MCF 10A (cell line): ENCODE data around the gene ANKRD23. TPM values are rescaled to one million over a fixed set of nuclear protein-coding genes. Genes with fewer than 3 reads are reported as not detected.

Source experiments
- BruUV-seq: library from RNA; stranded (reverse); fragments of 400-500 nt; replicated peaks from 2 replicates; lab custom pipeline; 2021; lab: Mats Ljungman, UMichigan
- CTCF ChIA-PET: fragments of 300-600 bp; sonication (Branson Sonifier 250); formaldehyde crosslinking; extraction: SDS; loops from one replicate; lab custom pipeline; 2021; ENCODE audit warnings: antibody characterized with exemption, inconsistent platforms; lab: Yijun Ruan, JAX
- POLR2A ChIA-PET: fragments of 300-600, 350-650 bp; sonication (Branson Sonifier 250); formaldehyde crosslinking; extraction: SDS; loops from one replicate; lab custom pipeline; 2020; ENCODE audit warnings: antibody characterized with exemption, inconsistent platforms; lab: Yijun Ruan, JAX
- DNase-seq: peaks from one replicate; pipeline ENCODE4 v3.0.0-alpha.2; 2018; ENCODE audit not compliant: unreplicated experiment
- H3K27ac Mint-ChIP-seq: one replicate; pipeline ENCODE4 v1.8.0; 2022; ENCODE audit warnings: mild to moderate bottlenecking, low read depth, mixed read lengths; ENCODE audit not compliant: unreplicated experiment
- H3K27me3 Mint-ChIP-seq: one replicate; pipeline ENCODE4 v1.8.0; 2022; ENCODE audit warnings: mixed read lengths; ENCODE audit not compliant: insufficient read depth, unreplicated experiment
- H3K36me3 Mint-ChIP-seq: one replicate; pipeline ENCODE4 v1.8.0; 2022; ENCODE audit warnings: mild to moderate bottlenecking, moderate library complexity, mixed read lengths; ENCODE audit not compliant: insufficient read depth, unreplicated experiment
- H3K4me1 Mint-ChIP-seq: one replicate; pipeline ENCODE4 v1.8.0; 2022; ENCODE audit warnings: mixed read lengths; ENCODE audit not compliant: insufficient read depth, unreplicated experiment
- H3K4me3 Mint-ChIP-seq: one replicate; pipeline ENCODE4 v1.8.0; 2022; ENCODE audit warnings: mild to moderate bottlenecking, moderate library complexity, mixed read lengths; ENCODE audit not compliant: unreplicated experiment
- H3K9me3 Mint-ChIP-seq: one replicate; pipeline ENCODE4 v1.8.0; 2022; ENCODE audit warnings: mixed read lengths; ENCODE audit not compliant: unreplicated experiment
- CTCF ChIP-seq: fragments of 200-600 bp; IDR thresholded peaks from one replicate; pipeline ENCODE4 v1.8.0; 2022; ENCODE audit warnings: antibody characterized with exemption, mild to moderate bottlenecking; ENCODE audit not compliant: unreplicated experiment
- intact Hi-C: fragments of 100-400 bp; cut with micrococcal nuclease; formaldehyde crosslinking; loops from 2 replicates; pipeline ENCODE4 v1.14.1; 2022
- total RNA-seq: library from RNA; stranded (reverse); gene quantifications from 2 replicates; pipeline ENCODE4 v1.2.3, GENCODE V29; 2022

The ANKRD23 gene
- total RNA-seq, 1 experiment from 2014 or later: 3.4 TPM

GRCh38 chr2:96819876-96820511, 23.8 kb downstream of the ANKRD23 start:
- TF ChIP-seq CTCF: no peak
- Mint-ChIP-seq H3K4me1 (peaks cover 20% of the 10 kb centered on the region), H3K27me3 (no peaks in the 10 kb centered on the region), H3K27ac (no peak overlapping the region), H3K36me3 (peaks cover 32% of the 10 kb centered on the region), H3K4me3 (no peak overlapping the region), H3K9me3 (no peaks in the 10 kb centered on the region)
- ChIA-PET CTCF (interaction anchor here (1.3 to 1.4 kb wide), 2 partner anchors 11 to 130 kb away, joined by 4 to 7 read pairs; no protein-coding TSS in a partner anchor), POLR2A (interaction anchor here (0.7 to 1.5 kb wide), 2 partner anchors 31 to 183 kb away, joined by 4 to 5 read pairs; no protein-coding TSS in a partner anchor)
- no TSS peak for BruUV-seq
- DNase-seq: no peak
- intact Hi-C loops: no loop called here

GRCh38 chr2:96819128-96819875, 24.5 kb downstream of the ANKRD23 start:
- Mint-ChIP-seq H3K4me3 (no peak overlapping the region), H3K36me3 (peaks cover 26% of the 10 kb centered on the region), H3K27me3 (no peaks in the 10 kb centered on the region), H3K4me1 (peaks cover 20% of the 10 kb centered on the region), H3K27ac (no peak overlapping the region), H3K9me3 (no peaks in the 10 kb centered on the region)
- CTCF ChIA-PET: interaction anchor here (0.6 to 1.1 kb wide), 3 partner anchors 49 to 264 kb away, joined by 3 read pairs; no protein-coding TSS in a partner anchor
- intact Hi-C loops: no loop called here
- no peak for DNase-seq
- no TSS peak for BruUV-seq
- POLR2A ChIA-PET: interaction anchor here (1.3 kb wide), 1 partner anchor 13 kb away, joined by 4 read pairs; no protein-coding TSS in a partner anchor
- TF ChIP-seq CTCF: no peak

GRCh38 chr2:96817882-96818281, 25.9 kb downstream of the ANKRD23 start:
- no peak overlapping the region for H3K27ac Mint-ChIP-seq
- DNase-seq: no peak
- H3K4me3 Mint-ChIP-seq: peak overlapping the region; percentile 77
- intact Hi-C loops: loop anchor here (2.0 kb wide), 1 partner anchor 143 kb away; no protein-coding TSS in a partner anchor
- no peaks in the 10 kb centered on the region for H3K27me3 Mint-ChIP-seq
- H3K36me3 Mint-ChIP-seq: peaks cover 21% of the 10 kb centered on the region
- ChIA-PET CTCF (interaction anchor here (0.5 to 1.1 kb wide), 4 partner anchors 40 to 263 kb away, joined by 3 to 5 read pairs (median 3); partner anchors contain the start of gene ANKRD39), POLR2A (interaction anchor here (0.9 to 3.1 kb wide), 5 partner anchors 14 to 50 kb away, joined by 4 to 16 read pairs (median 9); partner anchors contain the start of gene ANKRD39)
- no peak for TF ChIP-seq CTCF
- no peaks in the 10 kb centered on the region for H3K9me3 Mint-ChIP-seq
- peaks cover 20% of the 10 kb centered on the region for H3K4me1 Mint-ChIP-seq
- BruUV-seq: TSS peak; percentile 23
